BJ (cell line): ENCODE results near the gene SNAI3. TPM values are rescaled to one million over a fixed set of nuclear protein-coding genes. Genes with fewer than 3 reads are reported as not detected.
A peak's percentile ranks its signal among the peaks of the same experiment; 100 is the strongest.

ENCODE experiments used
- CTCF ChIA-PET: fragments of 350-600 bp; formaldehyde crosslinking; extraction: SDS; loops from one replicate; lab custom pipeline; 2021; ENCODE audit warnings: antibody characterized with exemption, inconsistent platforms; lab: Yijun Ruan, JAX
- POLR2A ChIA-PET: fragments of 300-600 bp; sonication (Branson Sonifier 250); formaldehyde crosslinking; extraction: SDS; loops from one replicate; lab custom pipeline; 2021; ENCODE audit warnings: antibody characterized with exemption; lab: Charles Lee
- DNase-seq: peaks from one replicate; pipeline ENCODE4 v3.0.0-alpha.2; 2011; ENCODE audit warnings: low read depth
- H3K27me3 ChIP-seq: 2 replicates; pipeline ENCODE4 v1.6.0; 2011; ENCODE audit warnings: low read length; ENCODE audit not compliant: control insufficient read depth, insufficient read depth
- H3K36me3 ChIP-seq: 2 replicates; pipeline ENCODE4 v1.5.1; 2011; ENCODE audit warnings: low read length; ENCODE audit not compliant: control insufficient read depth, insufficient read depth
- H3K4me3 ChIP-seq: 2 replicates; pipeline ENCODE4 v1.5.1; 2011; ENCODE audit warnings: low read depth, mild to moderate bottlenecking, control low read depth, low read length
- polyA plus RNA-seq: library from polyadenylated mRNA; depleted of rRNA; stranded (reverse); fragments of >200 nt; gene quantifications from 2 replicates; pipeline ENCODE4 v1.2.3, GENCODE V29; 2011
- TF ChIP-seq, protein P1 (sequence below): IDR thresholded peaks from 2 replicates; pipeline ENCODE4 v1.5.1; 2011; ENCODE audit warnings: low read depth, mild to moderate bottlenecking, control low read depth, inconsistent platforms, low read length, moderate library complexity; ENCODE audit not compliant: insufficient read depth

SNAI3 gene
- polyA plus RNA-seq, 1 experiment: not detected

GRCh38 chr16:88667461-88667860, 18.8 kb downstream of the SNAI3 start:
- Histone ChIP-seq H3K4me3 (no peak overlapping the region), H3K36me3 (no peaks in the 10 kb centered on the region), H3K27me3 (no peaks in the 10 kb centered on the region)
- ChIA-PET CTCF (no interaction called here), POLR2A (no interaction called here)
- TF ChIP-seq, protein P1, sequence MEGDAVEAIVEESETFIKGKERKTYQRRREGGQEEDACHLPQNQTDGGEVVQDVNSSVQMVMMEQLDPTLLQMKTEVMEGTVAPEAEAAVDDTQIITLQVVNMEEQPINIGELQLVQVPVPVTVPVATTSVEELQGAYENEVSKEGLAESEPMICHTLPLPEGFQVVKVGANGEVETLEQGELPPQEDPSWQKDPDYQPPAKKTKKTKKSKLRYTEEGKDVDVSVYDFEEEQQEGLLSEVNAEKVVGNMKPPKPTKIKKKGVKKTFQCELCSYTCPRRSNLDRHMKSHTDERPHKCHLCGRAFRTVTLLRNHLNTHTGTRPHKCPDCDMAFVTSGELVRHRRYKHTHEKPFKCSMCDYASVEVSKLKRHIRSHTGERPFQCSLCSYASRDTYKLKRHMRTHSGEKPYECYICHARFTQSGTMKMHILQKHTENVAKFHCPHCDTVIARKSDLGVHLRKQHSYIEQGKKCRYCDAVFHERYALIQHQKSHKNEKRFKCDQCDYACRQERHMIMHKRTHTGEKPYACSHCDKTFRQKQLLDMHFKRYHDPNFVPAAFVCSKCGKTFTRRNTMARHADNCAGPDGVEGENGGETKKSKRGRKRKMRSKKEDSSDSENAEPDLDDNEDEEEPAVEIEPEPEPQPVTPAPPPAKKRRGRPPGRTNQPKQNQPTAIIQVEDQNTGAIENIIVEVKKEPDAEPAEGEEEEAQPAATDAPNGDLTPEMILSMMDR: no peak
- no peak for DNase-seq

GRCh38 chr16:88665570-88665969, 20.7 kb downstream of the SNAI3 start:
- POLR2A ChIA-PET: no interaction called here
- CTCF ChIA-PET: no interaction called here
- no peaks in the 10 kb centered on the region for H3K36me3 ChIP-seq
- H3K27me3 ChIP-seq: no peaks in the 10 kb centered on the region
- TF ChIP-seq, protein P1: no peak
- no peak for DNase-seq
- H3K4me3 ChIP-seq: no peak overlapping the region

DNA sequence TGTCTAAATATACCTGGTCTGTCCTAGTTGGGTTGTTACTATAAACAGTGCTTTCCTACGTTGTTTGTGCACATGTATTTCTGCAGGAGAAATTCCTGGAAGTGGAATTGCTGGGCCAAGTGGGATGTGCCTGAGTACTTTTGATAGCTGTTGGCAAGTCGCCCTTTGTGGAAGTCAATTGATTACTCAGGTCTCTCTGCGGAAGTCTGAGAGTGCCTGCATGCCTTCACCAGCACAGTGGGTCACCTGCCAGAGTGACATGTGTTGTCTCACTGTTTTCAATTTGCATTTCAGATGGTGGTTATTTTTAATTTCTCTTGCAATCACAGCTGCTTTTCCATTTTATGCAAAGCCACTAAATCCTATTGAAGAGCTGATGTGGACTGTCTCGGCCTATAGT, 21.2 kb downstream of the SNAI3 start:
- no peaks in the 10 kb centered on the region for H3K27me3 ChIP-seq
- TF ChIP-seq, protein P1: no peak
- POLR2A ChIA-PET: no interaction called here
- CTCF ChIA-PET: no interaction called here
- no peak overlapping the region for H3K4me3 ChIP-seq
- no peak for DNase-seq
- no peaks in the 10 kb centered on the region for H3K36me3 ChIP-seq

GRCh38 chr16:88662843-88663606, 23.3 kb downstream of the SNAI3 start, which contains the start of gene MVD:
TSS of gene MVD (minus strand) at chr16:88663091. CDS start at chr16:88663080, 11 bp downstream.
- Histone ChIP-seq H3K4me3 (peak within 1 kb of the TSS; percentile 85), H3K36me3 (no peaks in the 10 kb centered on the region), H3K27me3 (no peaks in the 10 kb centered on the region)
- DNase-seq: peak; percentile 87
- TF ChIP-seq, protein P1: no peak
- ChIA-PET POLR2A (interaction anchor here (0.5 kb wide), 2 partner anchors 121 to 133 kb away, joined by 3 to 6 read pairs; no protein-coding TSS in a partner anchor), CTCF (interaction anchor here (0.6 to 1.8 kb wide), 3 partner anchors 22 to 832 kb away, joined by 3 to 5 read pairs (median 3); no protein-coding TSS in a partner anchor)

DNA sequence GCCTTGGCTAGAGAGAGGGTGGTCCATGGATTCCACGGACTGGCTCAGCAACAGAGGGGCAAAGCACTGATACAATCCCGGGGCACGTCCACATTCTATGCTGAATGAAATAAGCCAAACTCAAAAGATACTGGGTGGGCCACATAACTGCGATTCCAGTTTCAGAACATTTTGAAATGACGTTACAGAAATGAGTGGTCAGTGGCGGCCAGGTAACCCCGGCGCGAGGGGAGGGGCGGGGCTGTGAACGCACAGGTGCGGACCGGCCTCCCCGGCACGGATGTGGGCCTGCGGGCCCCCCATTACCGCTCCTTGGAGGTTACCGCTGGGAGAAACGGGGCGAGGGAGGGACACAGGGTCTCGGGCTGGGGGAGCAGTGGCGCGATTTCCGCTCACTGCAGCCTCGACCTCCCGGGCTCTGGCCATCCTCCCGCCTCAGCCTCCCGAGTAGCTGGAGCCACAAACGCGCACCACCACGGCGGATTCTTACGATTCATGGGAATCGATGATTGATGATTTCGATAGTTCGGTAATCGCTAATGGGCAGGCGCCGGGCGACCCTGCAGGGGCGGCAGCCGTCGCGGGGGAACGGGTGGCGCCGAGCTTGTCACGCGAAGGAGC, 24.0 kb downstream of the SNAI3 start:
- TF ChIP-seq, protein P1: no peak
- CTCF ChIA-PET: interaction anchor here (0.6 kb wide), 1 partner anchor 833 kb away, joined by 3 read pairs; no protein-coding TSS in a partner anchor
- Histone ChIP-seq H3K36me3 (no peaks in the 10 kb centered on the region), H3K27me3 (no peaks in the 10 kb centered on the region), H3K4me3 (peak overlapping the region; percentile 85)
- DNase-seq: no peak
- POLR2A ChIA-PET: interaction anchor here (0.5 kb wide), 2 partner anchors 122 to 134 kb away, joined by 3 to 6 read pairs; no protein-coding TSS in a partner anchor
